ENCODE measurements around the gene S100A4.
A peak's percentile ranks its signal among the peaks of the same experiment; 100 is the strongest.

Gene S100A4

DNA sequence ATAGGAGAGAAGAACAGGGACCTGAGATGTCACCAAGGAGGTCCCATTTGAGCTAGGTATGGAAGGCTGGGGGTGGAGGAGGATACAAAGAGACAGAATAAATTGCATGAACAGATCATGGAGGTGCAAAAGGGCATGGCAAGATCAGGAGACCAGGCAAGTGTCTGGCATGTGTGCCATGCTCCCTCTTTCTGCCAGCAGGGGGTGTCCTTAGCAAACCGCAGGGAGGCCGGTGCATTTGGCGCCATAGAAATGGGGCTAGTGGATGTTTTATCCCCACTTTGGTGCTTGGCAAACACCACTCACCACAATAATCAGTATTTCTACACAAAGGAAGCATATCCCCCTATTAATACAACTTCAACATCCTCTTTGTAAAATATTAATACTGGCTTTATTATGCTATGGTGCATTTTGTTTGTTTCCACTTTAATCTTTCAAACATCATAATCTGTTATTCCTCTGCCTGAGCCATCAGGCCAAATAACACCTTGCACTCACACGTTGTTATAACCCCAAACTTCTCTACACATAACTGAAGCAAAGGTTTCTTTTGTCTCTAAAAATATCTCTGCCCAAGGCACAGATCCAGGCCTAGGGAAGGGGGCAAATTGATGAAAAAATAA lies 35.8 kb downstream of the S100A4 start:
- Histone ChIP-seq H3K9me3 (no peaks in the 10 kb centered on the region), H3K4me3 (no peak overlapping the region), H3K36me3 (replicated peaks) (no peaks in the 10 kb centered on the region), H3K4me1 (no peaks in the 10 kb centered on the region; the same call in 1 of the 2 replicates), H3K27me3 (ENCODE audit: low read depth) (no peaks in the 10 kb centered on the region)
- DNase-seq (ENCODE audit: low spot score in 2 of 2) = peak; percentile 44 to 85
- in situ Hi-C loops (cut with MboI; ENCODE audit: low sequenced_read_pairs) = loop anchor here (10.0 kb wide), 3 partner anchors 55 to 475 kb away; partner anchors contain the start of genes RAB13 and S100A2

GRCh38 chr1:153509036-153509435 lies 36.6 kb downstream of the S100A4 start:
- DNase-seq (ENCODE audit: low spot score in 2 of 2) = no peak
- Histone ChIP-seq H3K36me3 (replicated peaks) (no peaks in the 10 kb centered on the region), H3K27me3 (ENCODE audit: low read depth) (no peaks in the 10 kb centered on the region), H3K4me3 (no peak overlapping the region), H3K9me3 (no peaks in the 10 kb centered on the region), H3K4me1 (no peaks in the 10 kb centered on the region; the same call in 1 of the 2 replicates)
- in situ Hi-C loops (cut with MboI; ENCODE audit: low sequenced_read_pairs) = loop anchor here (10.0 kb wide), 2 partner anchors 236 to 476 kb away; partner anchors contain the start of gene RAB13

DNA sequence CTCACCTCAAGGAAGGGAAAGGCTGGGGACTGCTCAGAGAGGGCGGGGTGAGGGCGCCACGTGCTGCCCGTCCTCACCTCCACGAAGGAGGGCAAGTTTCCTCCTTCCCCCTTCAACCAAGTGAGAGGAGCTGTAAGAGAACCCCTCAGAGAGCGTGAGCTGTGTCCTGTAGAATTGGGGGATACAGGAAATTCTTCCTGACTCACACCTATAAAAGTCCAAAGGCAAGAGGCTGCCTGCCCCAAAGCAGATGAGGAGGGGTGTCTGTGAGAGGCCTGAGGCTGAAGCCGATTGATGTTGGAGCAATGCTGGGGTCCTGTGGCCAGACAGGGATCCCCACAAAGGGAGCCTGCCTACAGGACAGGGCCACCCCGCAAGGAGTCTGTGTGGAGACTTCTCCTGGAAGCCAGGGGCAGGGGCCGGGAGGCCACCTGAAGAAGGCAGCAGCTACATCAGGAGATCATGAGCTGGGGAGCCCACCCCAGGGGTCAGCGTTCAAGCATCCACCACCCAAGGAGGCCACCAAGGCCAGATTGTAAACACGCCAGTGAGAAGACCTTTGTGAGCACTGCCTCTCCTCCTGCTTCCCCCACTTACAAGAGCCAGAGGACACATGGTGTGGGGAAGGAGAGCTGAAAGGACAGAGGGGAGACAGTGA lies 37.6 kb downstream of the S100A4 start:
- DNase-seq (ENCODE audit: low spot score in 2 of 2) = no peak
- H3K9me3 ChIP-seq = no peaks in the 10 kb centered on the region
- no peaks in the 10 kb centered on the region for H3K27me3 ChIP-seq (ENCODE audit: low read depth)
- H3K4me1 ChIP-seq = no peaks in the 10 kb centered on the region; the same call in none of the 2 replicates
- in situ Hi-C loops (cut with MboI; ENCODE audit: low sequenced_read_pairs) = loop anchor here (10.0 kb wide), 2 partner anchors 237 to 477 kb away; partner anchors contain the start of gene RAB13
- no peaks in the 10 kb centered on the region for H3K36me3 ChIP-seq (replicated peaks)
- H3K4me3 ChIP-seq = no peak overlapping the region

DNA sequence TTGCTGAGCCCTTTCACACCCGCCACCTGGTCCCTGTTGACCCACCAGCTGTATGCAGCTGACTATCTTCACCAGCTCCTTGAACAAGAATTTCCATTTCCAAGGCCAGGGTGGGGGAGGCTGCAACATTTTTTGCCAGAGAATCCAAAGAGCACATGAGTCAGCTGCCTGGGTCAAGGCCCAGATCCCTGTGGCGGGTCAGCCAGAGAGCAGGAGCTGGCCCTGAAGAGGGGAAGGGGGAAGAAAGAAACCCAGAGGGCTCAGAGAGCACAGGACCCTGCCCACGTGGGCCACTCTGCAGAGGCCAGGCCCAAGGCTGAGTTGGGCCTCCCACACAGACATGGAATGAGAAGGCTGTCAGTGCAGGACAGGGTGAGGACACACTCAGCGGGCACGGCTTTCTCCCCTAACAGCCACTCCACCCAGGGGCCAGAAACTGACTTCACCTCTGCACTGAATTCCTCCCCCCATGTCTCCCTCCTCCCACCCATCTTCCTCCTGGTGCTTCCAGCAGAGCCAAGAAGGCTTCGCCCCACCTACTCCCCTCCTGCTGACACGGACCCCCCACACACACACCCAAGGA lies 38.7 kb downstream of the S100A4 start:
- H3K4me1 ChIP-seq = no peaks in the 10 kb centered on the region; the same call in none of the 2 replicates
- in situ Hi-C loops (cut with MboI; ENCODE audit: low sequenced_read_pairs) = loop anchor here (10.0 kb wide), 2 partner anchors 238 to 478 kb away; partner anchors contain the start of gene RAB13
- no peaks in the 10 kb centered on the region for H3K36me3 ChIP-seq (replicated peaks)
- H3K4me3 ChIP-seq = no peak overlapping the region
- H3K27me3 ChIP-seq (ENCODE audit: low read depth) = no peaks in the 10 kb centered on the region
- no peaks in the 10 kb centered on the region for H3K9me3 ChIP-seq
- no peak for DNase-seq (ENCODE audit: low spot score in 2 of 2)

DNA sequence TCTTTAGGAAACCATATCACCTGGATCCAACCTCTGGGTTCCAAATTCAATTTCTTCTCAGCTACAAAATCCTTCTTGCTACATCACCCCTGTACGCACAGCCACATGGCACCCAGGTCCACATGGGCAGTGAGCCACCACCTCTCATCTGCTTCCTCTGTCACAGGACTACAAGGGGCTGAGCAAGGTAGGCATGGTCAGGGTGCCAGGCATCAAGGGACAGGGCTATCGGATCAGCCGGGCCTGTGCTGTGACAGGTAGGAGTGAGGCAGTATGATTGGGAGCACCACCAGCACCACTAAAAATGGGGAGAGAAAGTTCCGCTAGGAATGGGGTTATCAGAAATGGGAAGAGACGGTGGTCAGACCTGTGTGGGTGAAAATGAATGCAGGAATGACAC lies 39.2 kb downstream of the S100A4 start:
- Histone ChIP-seq H3K4me1 (no peaks in the 10 kb centered on the region; the same call in none of the 2 replicates), H3K9me3 (no peaks in the 10 kb centered on the region)
- in situ Hi-C loops (cut with MboI; ENCODE audit: low sequenced_read_pairs) = loop anchor here (10.0 kb wide), 2 partner anchors 238 to 478 kb away; partner anchors contain the start of gene RAB13

GRCh38 chr1:153505576-153505975 lies 40.0 kb downstream of the S100A4 start:
- Histone ChIP-seq H3K4me3 (no peak overlapping the region), H3K27me3 (ENCODE audit: low read depth) (no peaks in the 10 kb centered on the region), H3K9me3 (no peaks in the 10 kb centered on the region), H3K36me3 (replicated peaks) (no peaks in the 10 kb centered on the region), H3K4me1 (no peaks in the 10 kb centered on the region; the same call in 1 of the 2 replicates)
- in situ Hi-C loops (cut with MboI; ENCODE audit: low sequenced_read_pairs) = loop anchor here (10.0 kb wide), 2 partner anchors 239 to 479 kb away; partner anchors contain the start of gene RAB13
- DNase-seq (ENCODE audit: low spot score in 2 of 2) = no peak

More for the DNA sequence above, 39.2 kb downstream of the S100A4 start:
- no peaks in the 10 kb centered on the region for H3K27me3 ChIP-seq (ENCODE audit: low read depth)
- DNase-seq (ENCODE audit: low spot score in 2 of 2) = no peak
- no peak overlapping the region for H3K4me3 ChIP-seq
- H3K36me3 ChIP-seq (replicated peaks) = no peaks in the 10 kb centered on the region

- no peaks in the 10 kb centered on the region for H3K9me3 ChIP-seq
- in situ Hi-C loops (cut with MboI; ENCODE audit: low sequenced_read_pairs) = loop anchor here (5.0 to 10.0 kb wide), 3 partner anchors 146 to 481 kb away; partner anchors contain the start of genes RAB13 and S100A9
- no peak overlapping the region for H3K4me3 ChIP-seq
- H3K36me3 ChIP-seq (replicated peaks) = no peaks in the 10 kb centered on the region
- no peaks in the 10 kb centered on the region; the same call in 1 of the 2 replicates for H3K4me1 ChIP-seq
- no peak for DNase-seq (ENCODE audit: low spot score in 2 of 2)
- peaks cover 13% of the 10 kb centered on the region for H3K27me3 ChIP-seq (ENCODE audit: low read depth)
These were observed 41.8 kb downstream of the S100A4 start for GRCh38 chr1:153503766-153504165.

DNA sequence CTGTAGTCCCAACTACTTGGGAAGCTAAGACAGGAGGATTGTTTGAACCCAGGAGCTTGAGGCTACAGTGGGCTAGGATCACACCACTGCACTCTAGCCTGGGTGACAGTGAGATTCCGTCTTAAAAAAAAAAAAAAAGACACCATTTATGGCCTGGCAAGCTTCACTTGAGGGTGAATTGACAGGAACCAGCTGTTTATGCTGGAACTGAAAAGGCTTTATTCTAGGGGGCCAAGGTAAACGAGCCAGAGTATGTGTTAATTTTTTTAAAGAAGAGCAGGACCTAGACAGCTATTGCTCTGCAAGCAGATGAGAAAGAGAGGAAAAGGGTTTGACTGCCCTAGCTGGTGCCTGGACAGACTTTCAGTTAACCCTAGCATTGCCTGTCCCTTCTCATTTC lies 46.9 kb downstream of the S100A4 start:
- no peak for DNase-seq (ENCODE audit: low spot score in 2 of 2)
- no peaks in the 10 kb centered on the region for H3K9me3 ChIP-seq
- peaks cover 4% of the 10 kb centered on the region for H3K4me1 ChIP-seq
- peaks cover 18% of the 10 kb centered on the region for H3K27me3 ChIP-seq (ENCODE audit: low read depth)
- in situ Hi-C loops (cut with MboI; ENCODE audit: low sequenced_read_pairs) = no loop called here
- H3K36me3 ChIP-seq (replicated peaks) = no peaks in the 10 kb centered on the region
- H3K4me3 ChIP-seq = no peak overlapping the region

DNA sequence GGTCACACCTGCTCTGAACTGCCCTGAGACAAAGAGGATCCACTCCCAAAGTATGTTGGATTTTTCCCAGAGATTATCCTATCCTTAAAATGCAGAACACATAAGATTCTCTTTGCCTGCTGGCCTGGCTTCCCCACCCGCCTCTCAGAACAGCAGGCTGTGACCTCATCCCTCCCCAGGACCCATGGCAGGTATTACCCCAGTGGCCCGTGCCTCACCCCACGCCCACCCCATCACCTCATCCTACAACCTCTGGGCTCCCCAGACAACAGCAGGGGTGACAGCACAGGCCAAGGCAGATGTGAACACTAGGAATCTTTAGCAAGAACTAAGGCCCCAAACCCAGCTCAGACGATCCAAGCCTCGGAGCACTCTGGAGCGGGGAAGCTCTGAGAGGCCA lies 50.1 kb downstream of the S100A4 start:
- Histone ChIP-seq H3K9me3 (no peaks in the 10 kb centered on the region), H3K27me3 (ENCODE audit: low read depth) (peaks cover 18% of the 10 kb centered on the region), H3K36me3 (replicated peaks) (no peaks in the 10 kb centered on the region), H3K4me1 (peaks cover 4% of the 10 kb centered on the region; the same call in 1 of the 2 replicates), H3K4me3 (no peak overlapping the region)
- in situ Hi-C loops (cut with MboI; ENCODE audit: low sequenced_read_pairs) = no loop called here
- no peak for DNase-seq (ENCODE audit: low spot score in 2 of 2)

- in situ Hi-C loops (cut with MboI; ENCODE audit: low sequenced_read_pairs) = no loop called here
- Histone ChIP-seq H3K4me1 (peaks cover 4% of the 10 kb centered on the region; the same call in 1 of the 2 replicates), H3K36me3 (replicated peaks) (no peaks in the 10 kb centered on the region), H3K9me3 (no peaks in the 10 kb centered on the region), H3K27me3 (ENCODE audit: low read depth) (peaks cover 16% of the 10 kb centered on the region), H3K4me3 (no peak overlapping the region)
- peak; percentile 53 to 94 for DNase-seq (ENCODE audit: low spot score in 2 of 2)
These were observed 50.5 kb downstream of the S100A4 start for GRCh38 chr1:153494976-153495535.
